OCI-LY7 (cell line): ENCODE results near the gene SPSB2. TPM values are rescaled to one million over a fixed set of nuclear protein-coding genes. Genes with fewer than 3 reads are reported as not detected.

Experiments used
- BruUV-seq: library from RNA; stranded (reverse); fragments of 400-500 nt; replicated peaks from 2 replicates; lab custom pipeline; 2021; lab: Mats Ljungman, UMichigan
- CTCF ChIA-PET: fragments of 300-600 bp; sonication (Branson Sonifier 250); formaldehyde crosslinking; loops from one replicate; lab custom pipeline; 2022; ENCODE audit warnings: antibody characterized with exemption; ENCODE audit not compliant: unreplicated experiment; lab: Charles Lee
- POLR2A ChIA-PET: fragments of 300-600 bp; sonication (Branson Sonifier 250); formaldehyde crosslinking; loops from one replicate; lab custom pipeline; 2022; ENCODE audit warnings: antibody characterized with exemption; lab: Charles Lee
- DNase-seq: peaks from one replicate; pipeline ENCODE4 v3.0.0-alpha.2; 2015; ENCODE audit warnings: low spot score
- H2AFZ ChIP-seq: fragments of 200-600 bp; sonication (generic), shearing (Covaris generic); 2 replicates; pipeline ENCODE4 v1.6.1; 2014; ENCODE audit warnings: mild to moderate bottlenecking, antibody characterized with exemption, low read length, moderate library complexity
- H3K27ac ChIP-seq: fragments of 200-600 bp; sonication (generic); 2 replicates; pipeline ENCODE4 v1.5.1; 2014; ENCODE audit warnings: mixed run types, low read depth, mild to moderate bottlenecking, moderate library complexity, low read length, inconsistent platforms; ENCODE audit not compliant: poor library complexity, severe bottlenecking
- H3K36me3 ChIP-seq: fragments of 200-600 bp; sonication (generic); 2 replicates; pipeline ENCODE4 v1.6.1; 2014; ENCODE audit warnings: mild to moderate bottlenecking, antibody characterized with exemption, low read length, moderate library complexity, mixed read lengths; ENCODE audit not compliant: insufficient read depth
- H3K4me1 ChIP-seq: fragments of 200-600 bp; sonication (generic); 2 replicates; pipeline ENCODE4 v1.5.1; 2014; ENCODE audit warnings: mild to moderate bottlenecking, low read length; ENCODE audit not compliant: insufficient read depth, poor library complexity, severe bottlenecking
- H3K4me2 ChIP-seq: fragments of 200-600 bp; sonication (generic); 2 replicates; pipeline ENCODE4 v1.6.1; 2014; ENCODE audit warnings: mild to moderate bottlenecking, low read length
- H3K4me3 ChIP-seq: fragments of 200-600 bp; sonication (generic); 2 replicates; pipeline ENCODE4 v1.5.1; 2014; ENCODE audit warnings: mild to moderate bottlenecking, low read depth, low read length; ENCODE audit not compliant: poor library complexity, severe bottlenecking
- H3K79me2 ChIP-seq: fragments of 200-600 bp; sonication (generic); 2 replicates; pipeline ENCODE4 v1.6.1; 2016; ENCODE audit warnings: low read depth, mild to moderate bottlenecking, low read length, moderate library complexity, mixed read lengths; ENCODE audit not compliant: insufficient read depth
- H3K9me2 ChIP-seq: fragments of 200-600 bp; sonication (generic); 2 replicates; pipeline ENCODE4 v1.6.1; 2016; ENCODE audit warnings: mild to moderate bottlenecking, low read length, mixed read lengths; ENCODE audit not compliant: insufficient read depth
- H3K9me3 ChIP-seq: fragments of 200-600 bp; sonication (generic); 2 replicates; pipeline ENCODE4 v1.6.1; 2014; ENCODE audit warnings: mild to moderate bottlenecking, mixed run types, low read length, mixed read lengths
- H4K20me1 ChIP-seq: fragments of 200-600 bp; sonication (generic); 2 replicates; pipeline ENCODE4 v1.6.1; 2014; ENCODE audit warnings: mild to moderate bottlenecking, antibody characterized with exemption, low read length, moderate library complexity, mixed read lengths; ENCODE audit not compliant: insufficient read depth
- CTCF ChIP-seq: fragments of 200-600 bp; sonication (generic); conservative IDR thresholded peaks from 2 replicates; pipeline ENCODE4 v1.5.1; 2014; ENCODE audit warnings: mild to moderate bottlenecking, antibody characterized with exemption, low read length, moderate library complexity, mixed read lengths
- EZH2phosphoT487 ChIP-seq: fragments of 200-600 bp; sonication (generic); IDR thresholded peaks from 2 replicates; pipeline ENCODE4 v1.6.1; 2018; ENCODE audit warnings: low read depth, borderline replicate concordance, mild to moderate bottlenecking, mixed run types, antibody characterized with exemption, low read length, moderate library complexity, mixed read lengths
- intact Hi-C: fragments of 100-400 bp; cut with micrococcal nuclease; formaldehyde crosslinking; loops from one replicate; pipeline ENCODE4 v1.10.0; 2022; ENCODE audit not compliant: unreplicated experiment
- total RNA-seq, 2 experiments: library from RNA; depleted of rRNA in 1 of 2; stranded (reverse); fragments of >200 nt in 1 of 2; shearing (Covaris generic) in 1 of 2; gene quantifications; 2 replicates each; pipeline ENCODE4 v1.2.3, GENCODE V29; 2014 to 2022

The SPSB2 gene
- total RNA-seq, 2 experiments from 2014 or later = 8.3 to 8.5 TPM

DNA sequence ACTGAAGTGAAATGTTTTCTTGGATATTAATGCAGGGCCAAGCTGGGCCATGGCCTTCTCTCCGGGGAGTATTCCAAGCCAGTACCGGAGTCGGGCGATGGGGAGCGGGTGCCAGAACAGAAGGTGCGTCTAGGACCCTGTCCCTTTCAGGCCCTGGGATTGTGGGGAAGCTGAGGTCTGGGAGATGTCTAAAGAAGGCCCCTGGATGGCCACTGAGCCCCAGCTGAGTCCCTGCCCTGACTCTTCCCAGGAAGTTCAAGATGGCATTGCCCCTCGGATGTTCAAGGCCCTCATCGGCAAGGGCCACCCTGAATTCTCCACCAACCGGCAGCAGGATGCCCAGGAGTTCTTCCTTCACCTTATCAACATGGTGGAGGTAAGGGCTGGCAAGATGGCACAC, 13.0 kb downstream of the SPSB2 start:
- DNase-seq = no peak
- Histone ChIP-seq H3K27ac (no peak overlapping the region), H4K20me1 (no peaks in the 10 kb centered on the region), H3K79me2 (peaks cover under 1% of the 10 kb centered on the region; the same call in 1 of the 2 replicates), H3K4me2 (no peak overlapping the region), H3K36me3 (peaks cover 95% of the 10 kb centered on the region), H3K9me2 (no peaks in the 10 kb centered on the region), H3K4me1 (no peaks in the 10 kb centered on the region), H2AFZ (no peak overlapping the region), H3K4me3 (no peak overlapping the region), H3K9me3 (no peaks in the 10 kb centered on the region)
- ChIA-PET CTCF (interaction anchor here (0.5 kb wide), 1 partner anchor 160 kb away, joined by 14 read pairs; no protein-coding TSS in a partner anchor), POLR2A (no interaction called here)
- no peak for TF ChIP-seq EZH2phosphoT487
- no peak for TF ChIP-seq CTCF
- no TSS peak for BruUV-seq
- intact Hi-C loops = no loop called here

DNA sequence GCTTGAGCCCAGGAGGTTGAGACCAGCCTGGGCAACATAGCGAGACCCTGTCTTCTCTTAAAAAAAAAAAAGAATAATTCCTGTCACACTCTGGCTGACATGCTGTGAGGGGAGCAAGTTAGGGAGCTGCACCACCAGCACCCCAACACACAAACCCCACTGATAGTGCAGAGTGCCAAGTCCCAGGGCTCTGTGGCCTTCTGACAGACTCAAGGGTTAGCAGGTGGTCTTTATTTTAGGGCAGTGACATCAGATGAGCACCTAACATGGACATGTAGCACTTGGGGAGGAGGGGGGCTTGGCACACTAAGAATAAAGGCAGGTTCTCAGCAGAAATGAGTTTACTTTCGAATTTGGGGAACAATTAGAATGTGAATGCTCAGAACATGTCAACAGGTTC, 14.3 kb downstream of the SPSB2 start:
- Histone ChIP-seq H3K36me3 (peaks cover 91% of the 10 kb centered on the region), H3K4me1 (peaks cover 4% of the 10 kb centered on the region), H3K79me2 (peaks cover 14% of the 10 kb centered on the region), H3K9me2 (no peaks in the 10 kb centered on the region), H3K4me2 (no peak overlapping the region), H2AFZ (no peak overlapping the region), H3K27ac (no peak overlapping the region), H3K4me3 (no peak overlapping the region), H3K9me3 (no peaks in the 10 kb centered on the region), H4K20me1 (no peaks in the 10 kb centered on the region)
- DNase-seq = no peak
- POLR2A ChIA-PET = no interaction called here
- intact Hi-C loops = no loop called here
- CTCF ChIA-PET = no interaction called here
- TF ChIP-seq EZH2phosphoT487 = no peak
- TF ChIP-seq CTCF = no peak
- no TSS peak for BruUV-seq

DNA sequence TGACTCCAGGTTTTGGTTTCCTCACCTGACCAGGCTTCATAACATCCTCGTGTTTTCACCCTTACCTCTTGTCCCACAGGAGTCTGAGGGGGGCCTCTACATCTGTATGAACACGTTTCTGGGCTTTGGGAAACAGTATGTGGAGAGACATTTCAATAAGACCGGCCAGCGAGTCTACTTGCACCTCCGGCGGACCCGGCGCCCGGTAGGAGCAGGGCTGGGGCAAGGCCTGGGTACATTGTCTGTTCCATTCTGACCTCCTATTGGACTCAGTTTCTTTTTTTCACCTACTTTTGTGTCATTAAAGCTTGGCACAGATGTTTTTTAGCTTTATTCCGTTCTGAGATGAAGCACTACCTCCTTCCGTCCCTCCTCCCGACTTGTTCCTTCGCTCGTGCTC, 17.8 kb downstream of the SPSB2 start:
- H3K9me3 ChIP-seq = no peaks in the 10 kb centered on the region
- H4K20me1 ChIP-seq = peaks cover 6% of the 10 kb centered on the region
- no peaks in the 10 kb centered on the region for H3K9me2 ChIP-seq
- CTCF ChIA-PET = no interaction called here
- TF ChIP-seq CTCF (no peak), EZH2phosphoT487 (no peak)
- no TSS peak for BruUV-seq
- intact Hi-C loops = no loop called here
- H3K4me3 ChIP-seq = no peak overlapping the region
- DNase-seq = no peak
- H3K79me2 ChIP-seq = peaks cover 32% of the 10 kb centered on the region
- no peak overlapping the region for H3K4me2 ChIP-seq
- POLR2A ChIA-PET = interaction anchor here (0.6 to 6.0 kb wide), 3 partner anchors 12 to 67 kb away, joined by 4 to 101 read pairs (median 60); partner anchors contain the start of genes GNB3 and TPI1
- H2AFZ ChIP-seq = no peak overlapping the region
- peaks cover 14% of the 10 kb centered on the region for H3K4me1 ChIP-seq
- no peak overlapping the region for H3K27ac ChIP-seq
- H3K36me3 ChIP-seq = peaks cover 64% of the 10 kb centered on the region
